Fibroblast of skin of left quadriceps (primary cell): ENCODE data around the gene SLC52A3.

Source experiments
- DNase-seq, 2 experiments: peaks; one replicate each; pipeline ENCODE4 v3.0.0-alpha.2; 2013; ENCODE audit warnings: low read depth in 2 of 2

Gene SLC52A3

GRCh38 chr20:766906-767305, 1.4 kb downstream of the SLC52A3 start:
- DNase-seq: no peak

- no peak for DNase-seq
Measured at GRCh38 chr20:764255-764654, 4.0 kb downstream of the SLC52A3 start.

GRCh38 chr20:761418-762381, 6.6 kb downstream of the SLC52A3 start:
- no peak for DNase-seq

GRCh38 chr20:760751-761417, 7.4 kb downstream of the SLC52A3 start:
- DNase-seq: no peak

GRCh38 chr20:757506-757905, 10.8 kb downstream of the SLC52A3 start:
- DNase-seq: no peak

GRCh38 chr20:755941-756340, 12.4 kb downstream of the SLC52A3 start:
- DNase-seq: no peak

- no peak for DNase-seq
Measured at GRCh38 chr20:754904-755303, 13.4 kb downstream of the SLC52A3 start.

GRCh38 chr20:753897-754635, 14.2 kb downstream of the SLC52A3 start:
- no peak for DNase-seq

- no peak for DNase-seq
Measured at GRCh38 chr20:753136-753535, 15.2 kb downstream of the SLC52A3 start.

- DNase-seq: no peak
Measured at GRCh38 chr20:752291-752690, 16.0 kb downstream of the SLC52A3 start.

GRCh38 chr20:751761-752160, 16.5 kb downstream of the SLC52A3 start:
- no peak for DNase-seq

GRCh38 chr20:750801-751200, 17.5 kb downstream of the SLC52A3 start:
- DNase-seq: no peak

GRCh38 chr20:745683-746301, 22.5 kb downstream of the SLC52A3 start:
- DNase-seq: no peak

- DNase-seq: no peak
Measured at GRCh38 chr20:742156-742555, 26.1 kb downstream of the SLC52A3 start.

GRCh38 chr20:741620-742019, 26.7 kb downstream of the SLC52A3 start:
- no peak for DNase-seq

GRCh38 chr20:740162-740561, 28.1 kb downstream of the SLC52A3 start:
- no peak for DNase-seq

- no peak for DNase-seq
Measured at GRCh38 chr20:739736-740135, 28.6 kb downstream of the SLC52A3 start.

GRCh38 chr20:733861-734260, 34.4 kb downstream of the SLC52A3 start:
- DNase-seq: no peak

GRCh38 chr20:732727-733126, 35.6 kb downstream of the SLC52A3 start:
- no peak for DNase-seq

- DNase-seq: no peak
Measured at GRCh38 chr20:731891-732560, 36.3 kb downstream of the SLC52A3 start.

- DNase-seq: no peak
Measured at GRCh38 chr20:730005-730404, 38.3 kb downstream of the SLC52A3 start.
